GM12865 (cell line): ENCODE measurements around the gene PRUNE1.
A peak's percentile ranks its signal among the peaks of the same experiment; 100 is the strongest.

ENCODE experiments used
- DNase-seq: peaks from one replicate; pipeline ENCODE4 v3.0.0; 2010; ENCODE audit warnings: low read depth
- H3K4me3 ChIP-seq: 2 replicates; pipeline ENCODE4 v1.5.1; 2011; ENCODE audit warnings: mild to moderate bottlenecking, low read depth, low read length, control low read depth
- TF ChIP-seq, protein P1 (sequence below): IDR thresholded peaks from 2 replicates; pipeline ENCODE4 v1.5.1; 2011; ENCODE audit warnings: low read length, control low read depth, low read depth, inconsistent platforms; ENCODE audit not compliant: insufficient read depth; ENCODE audit errors: missing control alignments

Gene PRUNE1

GRCh38 chr1:151008244-151009205 is at the start of gene PRUNE1:
TSS of gene PRUNE1 (plus strand) at chr1:151008449. CDS start at chr1:151008633, 184 bp downstream.
- peak within 1 kb of the TSS; percentile 99 for H3K4me3 ChIP-seq
- TF ChIP-seq, protein P1, sequence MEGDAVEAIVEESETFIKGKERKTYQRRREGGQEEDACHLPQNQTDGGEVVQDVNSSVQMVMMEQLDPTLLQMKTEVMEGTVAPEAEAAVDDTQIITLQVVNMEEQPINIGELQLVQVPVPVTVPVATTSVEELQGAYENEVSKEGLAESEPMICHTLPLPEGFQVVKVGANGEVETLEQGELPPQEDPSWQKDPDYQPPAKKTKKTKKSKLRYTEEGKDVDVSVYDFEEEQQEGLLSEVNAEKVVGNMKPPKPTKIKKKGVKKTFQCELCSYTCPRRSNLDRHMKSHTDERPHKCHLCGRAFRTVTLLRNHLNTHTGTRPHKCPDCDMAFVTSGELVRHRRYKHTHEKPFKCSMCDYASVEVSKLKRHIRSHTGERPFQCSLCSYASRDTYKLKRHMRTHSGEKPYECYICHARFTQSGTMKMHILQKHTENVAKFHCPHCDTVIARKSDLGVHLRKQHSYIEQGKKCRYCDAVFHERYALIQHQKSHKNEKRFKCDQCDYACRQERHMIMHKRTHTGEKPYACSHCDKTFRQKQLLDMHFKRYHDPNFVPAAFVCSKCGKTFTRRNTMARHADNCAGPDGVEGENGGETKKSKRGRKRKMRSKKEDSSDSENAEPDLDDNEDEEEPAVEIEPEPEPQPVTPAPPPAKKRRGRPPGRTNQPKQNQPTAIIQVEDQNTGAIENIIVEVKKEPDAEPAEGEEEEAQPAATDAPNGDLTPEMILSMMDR = no peak
- DNase-seq = peak; percentile 97

- DNase-seq = no peak
- H3K4me3 ChIP-seq = no peak overlapping the region
- TF ChIP-seq, protein P1 = no peak
Observed at GRCh38 chr1:150960646-150961045, 47.6 kb upstream of the PRUNE1 start.

DNA sequence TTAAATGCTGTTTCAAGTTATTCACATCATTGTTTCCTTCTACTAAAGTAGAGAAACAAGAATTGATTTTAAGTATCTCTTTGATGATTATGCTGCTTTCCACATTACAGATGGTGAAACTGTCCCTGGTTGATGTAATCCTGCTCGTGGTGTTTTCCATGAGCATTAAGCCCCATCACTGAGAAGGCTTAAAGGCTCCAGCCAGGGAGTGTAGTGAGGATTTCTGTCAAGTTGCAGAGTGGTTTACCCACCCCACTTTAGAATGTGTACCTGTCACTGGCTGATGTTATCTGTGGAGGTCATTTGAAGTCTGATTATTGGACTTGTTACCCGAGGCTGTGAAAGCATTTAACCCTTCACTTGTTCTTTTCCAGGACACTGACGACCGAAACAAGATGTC is 46.5 kb upstream of the PRUNE1 start:
- DNase-seq = no peak

DNA sequence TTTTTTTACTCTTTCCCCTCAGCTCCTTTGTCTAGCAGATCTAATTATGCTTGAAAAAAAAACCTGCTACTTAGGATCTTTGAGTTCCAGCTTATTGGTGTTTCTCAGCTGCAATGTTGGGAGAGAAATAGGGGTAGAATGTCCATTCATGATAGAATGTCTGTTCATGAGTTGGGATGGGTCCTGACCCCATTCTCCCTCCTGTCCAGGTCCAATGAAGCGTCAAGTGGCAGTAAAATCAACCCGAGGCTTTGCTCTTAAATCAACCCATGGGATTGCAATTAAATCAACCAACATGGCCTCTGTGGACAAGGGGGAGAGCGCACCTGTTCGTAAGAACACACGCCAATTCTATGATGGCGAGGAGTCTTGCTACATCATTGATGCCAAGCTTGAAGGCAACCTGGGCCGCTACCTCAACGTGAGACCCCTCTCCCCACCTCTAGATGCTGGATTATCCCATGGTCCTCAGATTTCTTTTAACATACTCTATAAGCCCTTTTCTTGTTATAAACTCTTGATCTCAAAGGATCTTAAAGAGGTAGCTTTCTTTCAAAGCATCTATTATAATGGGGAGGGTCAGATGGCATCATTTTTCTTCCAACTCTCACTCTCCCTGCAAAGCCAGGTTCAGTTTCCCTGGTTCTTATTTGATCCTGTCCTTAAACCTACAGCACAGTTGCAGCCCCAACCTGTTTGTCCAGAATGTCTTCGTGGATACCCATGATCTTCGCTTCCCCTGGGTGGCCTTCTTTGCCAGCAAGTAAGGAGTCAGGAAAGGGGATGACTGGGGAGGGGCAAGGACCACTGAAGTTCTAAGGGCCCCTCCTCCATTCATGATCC is 44.7 kb upstream of the PRUNE1 start:
- no peak overlapping the region for H3K4me3 ChIP-seq
- DNase-seq = no peak
- TF ChIP-seq, protein P1 = no peak

More for the DNA sequence above, 46.5 kb upstream of the PRUNE1 start:
- H3K4me3 ChIP-seq = no peak overlapping the region
- TF ChIP-seq, protein P1 = no peak

- DNase-seq = no peak
- no peak overlapping the region for H3K4me3 ChIP-seq
- TF ChIP-seq, protein P1 = no peak
Observed at GRCh38 chr1:150964164-150964489, 44.1 kb upstream of the PRUNE1 start.

GRCh38 chr1:150965605-150966004 is 42.6 kb upstream of the PRUNE1 start:
- H3K4me3 ChIP-seq = no peak overlapping the region
- no peak for DNase-seq
- TF ChIP-seq, protein P1 = no peak
